MCF 10A (cell line): Measurements from ENCODE around the gene BAG2. TPM values are rescaled to one million over a fixed set of nuclear protein-coding genes. Genes with fewer than 3 reads are reported as not detected.

ENCODE experiments used
- BruUV-seq: library from RNA; stranded (reverse); fragments of 400-500 nt; replicated peaks from 2 replicates; lab custom pipeline; 2021; lab: Mats Ljungman, UMichigan
- CTCF ChIA-PET: fragments of 300-600 bp; sonication (Branson Sonifier 250); formaldehyde crosslinking; extraction: SDS; loops from one replicate; lab custom pipeline; 2021; ENCODE audit warnings: antibody characterized with exemption, inconsistent platforms; lab: Yijun Ruan, JAX
- POLR2A ChIA-PET: fragments of 300-600, 350-650 bp; sonication (Branson Sonifier 250); formaldehyde crosslinking; extraction: SDS; loops from one replicate; lab custom pipeline; 2020; ENCODE audit warnings: antibody characterized with exemption, inconsistent platforms; lab: Yijun Ruan, JAX
- DNase-seq: peaks from one replicate; pipeline ENCODE4 v3.0.0-alpha.2; 2018; ENCODE audit not compliant: unreplicated experiment
- H3K27ac Mint-ChIP-seq: one replicate; pipeline ENCODE4 v1.8.0; 2022; ENCODE audit warnings: mild to moderate bottlenecking, low read depth, mixed read lengths; ENCODE audit not compliant: unreplicated experiment
- H3K27me3 Mint-ChIP-seq: one replicate; pipeline ENCODE4 v1.8.0; 2022; ENCODE audit warnings: mixed read lengths; ENCODE audit not compliant: insufficient read depth, unreplicated experiment
- H3K36me3 Mint-ChIP-seq: one replicate; pipeline ENCODE4 v1.8.0; 2022; ENCODE audit warnings: mild to moderate bottlenecking, moderate library complexity, mixed read lengths; ENCODE audit not compliant: insufficient read depth, unreplicated experiment
- H3K4me1 Mint-ChIP-seq: one replicate; pipeline ENCODE4 v1.8.0; 2022; ENCODE audit warnings: mixed read lengths; ENCODE audit not compliant: insufficient read depth, unreplicated experiment
- H3K4me3 Mint-ChIP-seq: one replicate; pipeline ENCODE4 v1.8.0; 2022; ENCODE audit warnings: mild to moderate bottlenecking, moderate library complexity, mixed read lengths; ENCODE audit not compliant: unreplicated experiment
- H3K9me3 Mint-ChIP-seq: one replicate; pipeline ENCODE4 v1.8.0; 2022; ENCODE audit warnings: mixed read lengths; ENCODE audit not compliant: unreplicated experiment
- intact Hi-C: fragments of 100-400 bp; cut with micrococcal nuclease; formaldehyde crosslinking; loops from 2 replicates; pipeline ENCODE4 v1.14.1; 2022
- total RNA-seq: library from RNA; stranded (reverse); gene quantifications from 2 replicates; pipeline ENCODE4 v1.2.3, GENCODE V29; 2022
- TF ChIP-seq, protein P1 (sequence below): fragments of 200-600 bp; IDR thresholded peaks from one replicate; pipeline ENCODE4 v1.8.0; 2022; ENCODE audit warnings: antibody characterized with exemption, mild to moderate bottlenecking; ENCODE audit not compliant: unreplicated experiment

The BAG2 gene
- total RNA-seq, 1 experiment from 2014 or later, result 4.2 TPM

DNA sequence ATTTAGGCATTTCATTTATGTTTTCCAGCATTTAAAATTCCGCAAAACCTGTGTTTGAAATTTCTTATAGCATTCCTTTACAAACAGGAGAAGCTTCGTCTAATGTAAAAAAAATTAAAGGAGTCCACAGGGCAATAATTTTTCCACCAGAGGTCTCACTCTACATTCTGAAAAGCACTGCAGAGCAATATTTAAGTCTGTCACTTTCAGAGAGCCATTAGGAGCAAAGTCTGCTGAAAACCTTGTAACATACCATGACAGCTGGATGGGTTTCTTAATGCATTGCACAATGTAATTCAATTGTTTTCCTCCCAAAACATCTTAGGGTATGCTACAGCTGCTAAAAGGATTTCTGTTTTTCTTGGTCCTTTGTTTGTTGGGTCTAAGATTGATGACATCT, 18.0 kb downstream of the BAG2 start:
- DNase-seq, result peak; percentile 17
- no peaks in the 10 kb centered on the region for H3K9me3 Mint-ChIP-seq
- ChIA-PET CTCF (interaction anchor here (0.6 to 4.8 kb wide), 16 partner anchors 8 to 286 kb away, joined by 3 to 54 read pairs (median 3); partner anchors contain the start of genes PRIM2 and RAB23), POLR2A (interaction anchor here (0.7 to 2.0 kb wide), 4 partner anchors 16 to 127 kb away, joined by 3 to 7 read pairs (median 6); partner anchors contain the start of gene PRIM2)
- H3K27me3 Mint-ChIP-seq, result no peaks in the 10 kb centered on the region
- no peak overlapping the region for H3K4me3 Mint-ChIP-seq
- no TSS peak for BruUV-seq
- peaks cover 24% of the 10 kb centered on the region for H3K36me3 Mint-ChIP-seq
- TF ChIP-seq, protein P1, sequence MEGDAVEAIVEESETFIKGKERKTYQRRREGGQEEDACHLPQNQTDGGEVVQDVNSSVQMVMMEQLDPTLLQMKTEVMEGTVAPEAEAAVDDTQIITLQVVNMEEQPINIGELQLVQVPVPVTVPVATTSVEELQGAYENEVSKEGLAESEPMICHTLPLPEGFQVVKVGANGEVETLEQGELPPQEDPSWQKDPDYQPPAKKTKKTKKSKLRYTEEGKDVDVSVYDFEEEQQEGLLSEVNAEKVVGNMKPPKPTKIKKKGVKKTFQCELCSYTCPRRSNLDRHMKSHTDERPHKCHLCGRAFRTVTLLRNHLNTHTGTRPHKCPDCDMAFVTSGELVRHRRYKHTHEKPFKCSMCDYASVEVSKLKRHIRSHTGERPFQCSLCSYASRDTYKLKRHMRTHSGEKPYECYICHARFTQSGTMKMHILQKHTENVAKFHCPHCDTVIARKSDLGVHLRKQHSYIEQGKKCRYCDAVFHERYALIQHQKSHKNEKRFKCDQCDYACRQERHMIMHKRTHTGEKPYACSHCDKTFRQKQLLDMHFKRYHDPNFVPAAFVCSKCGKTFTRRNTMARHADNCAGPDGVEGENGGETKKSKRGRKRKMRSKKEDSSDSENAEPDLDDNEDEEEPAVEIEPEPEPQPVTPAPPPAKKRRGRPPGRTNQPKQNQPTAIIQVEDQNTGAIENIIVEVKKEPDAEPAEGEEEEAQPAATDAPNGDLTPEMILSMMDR, result no peak
- intact Hi-C loops, result loop anchor here (2.0 to 5.0 kb wide), 2 partner anchors 77 to 135 kb away; no protein-coding TSS in a partner anchor
- no peaks in the 10 kb centered on the region for H3K4me1 Mint-ChIP-seq
- no peak overlapping the region for H3K27ac Mint-ChIP-seq

DNA sequence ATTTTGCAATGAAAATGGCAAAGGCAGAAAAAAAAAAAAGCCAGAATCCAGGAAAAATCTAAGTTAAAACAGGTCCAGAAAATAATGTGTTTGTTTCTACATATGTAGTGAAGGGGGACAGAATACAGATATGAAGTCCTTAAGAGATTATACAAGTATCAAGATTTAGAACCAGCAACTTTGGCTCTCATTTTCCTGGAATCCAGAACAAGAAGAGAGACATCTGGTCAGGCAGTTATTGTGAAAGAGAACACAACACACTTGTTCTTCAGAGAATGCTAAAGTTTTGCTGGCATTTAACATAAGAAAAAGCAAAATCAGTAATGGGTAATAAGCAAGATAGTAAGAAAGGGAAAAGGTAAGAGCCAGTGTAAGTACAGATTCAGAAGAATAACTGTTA, 21.1 kb downstream of the BAG2 start:
- TF ChIP-seq, protein P1, result no peak
- ChIA-PET CTCF (no interaction called here), POLR2A (interaction anchor here (0.6 kb wide), 1 partner anchor 13 kb away, joined by 3 read pairs; no protein-coding TSS in a partner anchor)
- no TSS peak for BruUV-seq
- H3K36me3 Mint-ChIP-seq, result peaks cover 14% of the 10 kb centered on the region
- H3K4me3 Mint-ChIP-seq, result no peak overlapping the region
- H3K27me3 Mint-ChIP-seq, result no peaks in the 10 kb centered on the region
- H3K9me3 Mint-ChIP-seq, result no peaks in the 10 kb centered on the region
- H3K27ac Mint-ChIP-seq, result no peak overlapping the region
- no peaks in the 10 kb centered on the region for H3K4me1 Mint-ChIP-seq
- no peak for DNase-seq
- intact Hi-C loops, result loop anchor here (5.0 kb wide), 1 partner anchor 74 kb away; no protein-coding TSS in a partner anchor

DNA sequence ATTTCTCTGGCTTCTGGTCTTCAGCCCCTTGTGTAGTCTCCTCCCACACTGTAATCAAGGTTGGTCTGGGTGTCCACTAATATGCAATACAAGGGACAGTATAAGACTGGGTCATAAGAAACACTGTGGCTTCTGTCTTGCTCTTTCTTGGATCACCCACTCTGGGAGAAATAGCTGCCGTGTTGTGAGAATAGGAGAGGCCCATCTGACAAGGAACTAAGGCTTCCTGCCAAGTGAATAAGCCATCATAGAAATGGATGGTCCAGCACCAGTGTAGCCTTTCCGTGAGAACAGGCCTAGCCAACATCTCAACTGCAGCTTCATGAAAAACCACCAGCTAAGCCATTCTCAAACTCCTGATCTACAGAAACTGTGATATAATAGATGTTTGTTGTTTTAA, 23.3 kb downstream of the BAG2 start:
- ChIA-PET CTCF (interaction anchor here (0.6 to 1.3 kb wide), 2 partner anchors 119 to 131 kb away, joined by 3 to 5 read pairs; no protein-coding TSS in a partner anchor), POLR2A (interaction anchor here (0.5 to 0.7 kb wide), 2 partner anchors 24 to 57 kb away, joined by 3 to 4 read pairs; no protein-coding TSS in a partner anchor)
- Mint-ChIP-seq H3K27ac (peak overlapping the region; percentile 33), H3K4me1 (no peaks in the 10 kb centered on the region), H3K36me3 (peaks cover 6% of the 10 kb centered on the region), H3K4me3 (no peak overlapping the region), H3K27me3 (no peaks in the 10 kb centered on the region), H3K9me3 (no peaks in the 10 kb centered on the region)
- DNase-seq, result no peak
- BruUV-seq, result no TSS peak
- intact Hi-C loops, result no loop called here
- TF ChIP-seq, protein P1, result no peak

DNA sequence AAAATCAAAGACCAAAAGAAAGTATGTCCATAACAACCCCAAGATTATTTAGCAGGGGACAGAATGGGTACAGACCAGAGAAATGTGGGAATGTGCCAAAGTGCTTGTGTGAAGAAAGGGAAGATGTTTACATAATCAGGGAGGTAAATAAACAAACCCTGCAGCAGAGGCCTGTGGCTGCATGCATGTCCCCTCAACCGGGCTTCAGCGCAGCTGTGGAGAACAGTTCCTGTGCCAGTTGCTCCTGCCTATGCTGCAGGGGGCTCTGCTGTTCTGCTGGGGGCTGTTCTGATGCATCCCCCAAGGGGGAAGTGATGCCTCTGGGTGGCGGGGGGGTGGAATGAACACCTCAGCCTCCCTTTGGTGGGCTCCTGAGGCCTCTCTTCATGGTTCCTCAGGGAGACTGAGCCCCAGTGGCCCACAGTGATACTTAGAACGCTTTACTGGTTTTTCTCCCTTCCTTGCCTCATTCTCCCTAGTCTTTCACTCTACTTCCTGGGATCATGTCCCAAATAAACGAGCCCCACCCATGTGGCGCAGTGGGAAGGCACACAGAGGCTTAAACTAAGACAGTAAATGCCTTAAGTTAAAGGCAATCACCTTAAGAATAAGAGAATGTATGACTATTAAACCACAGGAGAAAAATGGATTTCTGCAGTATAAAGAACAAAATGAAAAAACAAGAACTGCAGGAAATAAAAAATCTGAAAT, 27.0 kb downstream of the BAG2 start:
- Mint-ChIP-seq H3K36me3 (no peaks in the 10 kb centered on the region), H3K27me3 (no peaks in the 10 kb centered on the region), H3K4me3 (no peak overlapping the region), H3K27ac (no peak overlapping the region), H3K9me3 (no peaks in the 10 kb centered on the region), H3K4me1 (no peaks in the 10 kb centered on the region)
- DNase-seq, result no peak
- intact Hi-C loops, result no loop called here
- TF ChIP-seq, protein P1, result no peak
- no TSS peak for BruUV-seq
- POLR2A ChIA-PET, result interaction anchor here (0.6 kb wide), 1 partner anchor 131 kb away, joined by 3 read pairs; no protein-coding TSS in a partner anchor
- CTCF ChIA-PET, result interaction anchor here (0.7 to 1.6 kb wide), 4 partner anchors 8 to 297 kb away, joined by 3 to 6 read pairs (median 4); partner anchors contain the start of gene PRIM2
